Breast epithelium (tissue), 4 donors: ENCODE data around the gene CAMSAP2. TPM values are rescaled to one million over a fixed set of nuclear protein-coding genes. Genes with fewer than 3 reads are reported as not detected.

Experiments
- DNase-seq, 2 donors: peaks; one replicate each; pipeline ENCODE4 v3.0.0-alpha.2; 2019; ENCODE audit warnings: low spot score in 2 of 2
- H3K27ac ChIP-seq, 2 donors: fragments of 200-600 bp; sonication (generic) in 1 of 2; one replicate each; pipeline ENCODE4 v1.5.1; 2016 to 2019; ENCODE audit warnings: mild to moderate bottlenecking in 1 of 2
- H3K27me3 ChIP-seq, 2 donors: fragments of 200-600 bp; sonication (generic) in 1 of 2; one replicate each; pipeline versions ENCODE4 v1.5.1 to v1.6.0; 2017 to 2019; ENCODE audit warnings: control low read depth in 1 of 2, mild to moderate bottlenecking in 1 of 2
- H3K36me3 ChIP-seq: fragments of 200-600 bp; one replicate; pipeline ENCODE4 v1.5.1; 2019
- H3K4me1 ChIP-seq, 2 donors: fragments of 200-600 bp; sonication (generic); one replicate each; pipeline ENCODE4 v1.5.1; 2016 to 2019; ENCODE audit warnings: control low read depth in 1 of 2
- H3K4me3 ChIP-seq, 3 donors: fragments of 200-600 bp; sonication (generic); 1 replicate in 2 of 3; 2 replicates in 1 of 3; pipeline ENCODE4 v1.5.1; 2016 to 2019; ENCODE audit warnings: mild to moderate bottlenecking in 3 of 3, moderate library complexity in 2 of 3
- H3K9me3 ChIP-seq, 2 donors: fragments of 200-600 bp; sonication (generic) in 1 of 2; one replicate each; pipeline ENCODE4 v1.5.1; 2016 to 2019; ENCODE audit warnings: control low read depth in 1 of 2
- CTCF ChIP-seq, 3 donors: fragments of 450-650 bp; IDR thresholded peaks; one replicate each; pipeline ENCODE4 v1.5.1; 2016 to 2017; ENCODE audit warnings: antibody characterized with exemption in 3 of 3, mild to moderate bottlenecking in 3 of 3, moderate library complexity in 3 of 3
- POLR2A ChIP-seq: fragments of 450-650 bp; IDR thresholded peaks from one replicate; pipeline ENCODE4 v1.6.1; 2016; ENCODE audit warnings: antibody characterized with exemption, mild to moderate bottlenecking, moderate library complexity
- POLR2AphosphoS5 ChIP-seq, 3 donors: sonication (generic); formaldehyde crosslinking; IDR thresholded peaks; one replicate each; pipeline ENCODE4 v1.6.1; 2017; ENCODE audit warnings: antibody characterized with exemption in 3 of 3
- intact Hi-C: fragments of 100-400 bp; cut with DNase I; formaldehyde crosslinking; loops from one replicate; pipeline ENCODE4 v1.15.1; 2023; ENCODE audit warnings: low total_unique reads
- total RNA-seq, 3 donors: library from RNA; depleted of rRNA; stranded (reverse); fragments of >200 nt; gene quantifications; one replicate each; pipeline ENCODE4 v1.1.0, GENCODE V29; 2016

Gene CAMSAP2
- total RNA-seq, 3 donors from 2014 or later = 36.4 to 42.4 (median 38.6) TPM

- Histone ChIP-seq H3K27me3 (no peaks in the 10 kb centered on the region), H3K4me3 (no peak overlapping the region), H3K9me3 (no peaks in the 10 kb centered on the region), H3K27ac (no peak overlapping the region), H3K36me3 (no peaks in the 10 kb centered on the region), H3K4me1 (no peaks in the 10 kb centered on the region)
- TF ChIP-seq CTCF (IDR thresholded peaks at IDR 0.05) (no peak), POLR2A (no peak), POLR2AphosphoS5 (IDR thresholded peaks at IDR 0.05) (no peak)
- intact Hi-C loops = no loop called here
- no peak for DNase-seq
These were observed 28.6 kb downstream of the CAMSAP2 start for GRCh38 chr1:200767321-200767720.

- Histone ChIP-seq H3K4me1 (no peaks in the 10 kb centered on the region), H3K36me3 (no peaks in the 10 kb centered on the region), H3K4me3 (no peak overlapping the region), H3K27me3 (no peaks in the 10 kb centered on the region), H3K9me3 (no peaks in the 10 kb centered on the region), H3K27ac (no peak overlapping the region)
- no peak for DNase-seq
- TF ChIP-seq POLR2AphosphoS5 (IDR thresholded peaks at IDR 0.05) (no peak), CTCF (IDR thresholded peaks at IDR 0.05) (no peak), POLR2A (no peak)
- intact Hi-C loops = no loop called here
These were observed 33.2 kb downstream of the CAMSAP2 start for GRCh38 chr1:200771625-200772555.

- TF ChIP-seq POLR2A = no peak
- no peak for TF ChIP-seq POLR2AphosphoS5 (IDR thresholded peaks at IDR 0.05)
- TF ChIP-seq CTCF (IDR thresholded peaks at IDR 0.05) = no peak
- H3K4me1 ChIP-seq = no peaks in the 10 kb centered on the region
- intact Hi-C loops = no loop called here
- H3K4me3 ChIP-seq = no peak overlapping the region
- no peaks in the 10 kb centered on the region for H3K36me3 ChIP-seq
- H3K9me3 ChIP-seq = no peaks in the 10 kb centered on the region
- DNase-seq = no peak
- no peaks in the 10 kb centered on the region for H3K27me3 ChIP-seq
- peak overlapping the region; percentile 19 to 73 for H3K27ac ChIP-seq
These were observed 35.6 kb downstream of the CAMSAP2 start for GRCh38 chr1:200774311-200774710.

GRCh38 chr1:200774735-200775444 lies 36.2 kb downstream of the CAMSAP2 start:
- no peak for TF ChIP-seq CTCF (IDR thresholded peaks at IDR 0.05)
- no peak for TF ChIP-seq POLR2AphosphoS5 (IDR thresholded peaks at IDR 0.05)
- TF ChIP-seq POLR2A = no peak
- H3K27me3 ChIP-seq = no peaks in the 10 kb centered on the region
- no peak for DNase-seq
- H3K4me1 ChIP-seq = no peaks in the 10 kb centered on the region
- intact Hi-C loops = no loop called here
- H3K9me3 ChIP-seq = no peaks in the 10 kb centered on the region
- no peak overlapping the region for H3K4me3 ChIP-seq
- H3K36me3 ChIP-seq = no peaks in the 10 kb centered on the region
- peak overlapping the region; percentile 19 to 73 for H3K27ac ChIP-seq

GRCh38 chr1:200775850-200776249 lies 37.2 kb downstream of the CAMSAP2 start:
- Histone ChIP-seq H3K4me3 (no peak overlapping the region), H3K4me1 (no peaks in the 10 kb centered on the region), H3K27me3 (no peaks in the 10 kb centered on the region), H3K27ac (peak overlapping the region; percentile 15 to 73), H3K9me3 (no peaks in the 10 kb centered on the region), H3K36me3 (no peaks in the 10 kb centered on the region)
- TF ChIP-seq POLR2AphosphoS5 (IDR thresholded peaks at IDR 0.05) (no peak), CTCF (IDR thresholded peaks at IDR 0.05) (no peak), POLR2A (no peak)
- intact Hi-C loops = no loop called here
- no peak for DNase-seq
